Keratinocyte (primary cell): ENCODE results near the gene MYMK.

Experiments
- CTCF ChIP-seq, 3 experiments: IDR thresholded peaks in 1 of 3; conservative IDR thresholded peaks in 1 of 3; optimal IDR thresholded peaks in 1 of 3; 2 replicates in 2 of 3; 3 replicates in 1 of 3; pipeline versions ENCODE3 to v1.5.1; 2011; ENCODE audit warnings: low read length in 3 of 3, mild to moderate bottlenecking in 3 of 3, moderate library complexity in 2 of 3, control low read depth in 1 of 3, inconsistent platforms in 1 of 3; ENCODE audit not compliant: insufficient read depth in 2 of 3; ENCODE audit errors: extremely low read depth in 1 of 3
- EZH2 ChIP-seq: IDR thresholded peaks from one replicate; pipeline ENCODE4 v1.6.1; 2012; ENCODE audit warnings: inconsistent platforms, mild to moderate bottlenecking, low read length, moderate library complexity

GRCh38 chr9:133558191-133559126 is 33.7 kb upstream of the MYMK start:
- TF ChIP-seq CTCF (optimal IDR thresholded peaks at IDR 0.05 in 1 of 3, IDR thresholded peaks at IDR 0.05 in 1 of 3, conservative IDR thresholded peaks at IDR 0.05 in 1 of 3; ENCODE audit: extremely low read depth in 1 of 3, insufficient read depth in 2 of 3, low read length in 3 of 3) (no peak), EZH2 (no peak)
